Activated CD4-positive, alpha-beta T cell treated with anti-CD3 and anti-CD28 coated beads, Interleukin-2, Interleukin-4, amounts not matched to agents 100 ng/mL and 50 ng/mL, durations not matched to agents 16 hours and 8 hours (primary cell): Measurements from ENCODE around the gene DLGAP1.

ENCODE experiments used
- DNase-seq: peaks from one replicate; pipeline ENCODE4 v3.0.0-alpha.2; 2020; ENCODE audit warnings: low spot score

The DLGAP1 gene

DNA sequence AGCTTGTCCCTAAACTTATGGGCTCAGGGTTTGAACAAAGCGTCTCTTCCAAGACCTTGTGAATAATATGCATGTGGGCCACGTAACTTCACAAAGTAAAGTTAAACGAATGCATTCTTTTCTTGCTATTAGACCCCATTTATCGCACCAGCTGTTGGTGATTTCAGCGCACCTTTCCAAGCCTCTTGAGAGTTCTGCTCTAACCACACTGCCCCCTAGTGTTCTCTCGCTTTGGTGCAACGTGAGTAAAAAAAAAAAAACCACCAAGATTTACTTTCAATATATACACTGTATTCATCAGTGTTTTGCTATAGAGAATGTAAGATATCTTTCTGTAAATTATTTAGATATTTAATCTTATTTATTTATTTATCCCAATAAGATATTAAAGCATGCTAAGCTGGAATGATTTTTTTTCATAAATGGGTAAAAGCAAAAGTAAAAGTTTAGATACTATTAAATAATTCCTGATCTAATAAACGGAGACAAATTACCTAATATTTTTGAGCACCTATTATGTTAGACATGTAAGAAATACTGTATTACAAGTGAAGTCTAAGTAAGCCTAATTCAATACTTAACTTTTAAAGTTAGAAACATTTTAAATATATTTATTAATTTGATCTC lies 459.5 kb downstream of the DLGAP1 start:
- DNase-seq: peak; percentile 63

DNA sequence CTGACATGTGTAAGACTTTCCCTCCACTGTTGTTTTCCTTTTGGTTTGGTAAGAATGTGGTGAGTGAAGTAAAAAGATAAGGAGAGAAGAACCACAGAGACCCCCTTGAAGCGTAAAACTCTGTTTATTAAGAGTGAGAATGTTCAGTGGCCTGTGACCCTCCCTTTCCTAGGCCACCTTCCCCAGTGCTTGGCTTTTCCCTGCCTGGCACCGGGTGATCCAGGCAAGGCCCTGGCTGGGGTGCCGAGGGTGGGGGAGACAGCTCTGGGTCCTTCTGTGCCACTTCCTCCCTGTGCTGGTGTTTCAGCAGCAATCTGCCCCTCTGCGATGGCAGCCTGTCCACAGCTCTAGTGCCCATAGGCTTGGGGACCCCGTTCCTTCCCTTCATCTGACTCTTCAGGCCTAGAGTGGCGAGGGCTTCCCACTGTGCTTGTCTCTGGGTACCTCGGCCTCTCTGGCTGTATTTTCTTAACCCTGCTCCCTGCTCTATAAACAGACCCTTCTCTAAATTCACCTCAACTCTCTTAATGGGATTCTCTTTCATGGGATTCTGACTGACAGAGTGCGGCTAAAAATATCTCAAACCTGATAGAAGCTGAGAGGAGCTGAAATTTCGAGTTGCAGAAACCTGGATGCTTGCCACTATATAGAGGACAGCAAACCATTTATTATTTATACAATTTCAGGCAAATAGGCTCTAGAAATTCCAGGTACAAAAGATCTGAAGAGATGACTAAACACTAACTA lies 461.0 kb downstream of the DLGAP1 start:
- DNase-seq: no peak

DNA sequence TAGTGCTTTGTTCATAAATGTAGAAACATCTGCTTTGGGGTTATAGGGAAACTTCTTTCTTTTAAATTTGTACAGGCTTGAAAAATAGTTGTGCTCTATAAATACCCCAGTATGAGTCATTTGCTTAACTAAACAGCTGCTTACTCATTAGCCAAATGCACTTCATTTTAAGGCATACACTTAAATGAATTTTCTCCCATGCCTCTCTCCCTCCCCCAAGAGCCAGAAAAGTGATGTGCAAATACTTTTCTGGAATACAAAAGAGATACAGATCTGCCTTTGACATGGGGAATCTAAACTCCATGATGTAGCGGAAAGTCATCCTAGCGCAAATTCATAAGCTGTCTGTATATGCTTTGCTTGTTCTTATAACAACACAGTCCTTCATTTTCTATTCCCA lies 469.4 kb downstream of the DLGAP1 start:
- no peak for DNase-seq

DNA sequence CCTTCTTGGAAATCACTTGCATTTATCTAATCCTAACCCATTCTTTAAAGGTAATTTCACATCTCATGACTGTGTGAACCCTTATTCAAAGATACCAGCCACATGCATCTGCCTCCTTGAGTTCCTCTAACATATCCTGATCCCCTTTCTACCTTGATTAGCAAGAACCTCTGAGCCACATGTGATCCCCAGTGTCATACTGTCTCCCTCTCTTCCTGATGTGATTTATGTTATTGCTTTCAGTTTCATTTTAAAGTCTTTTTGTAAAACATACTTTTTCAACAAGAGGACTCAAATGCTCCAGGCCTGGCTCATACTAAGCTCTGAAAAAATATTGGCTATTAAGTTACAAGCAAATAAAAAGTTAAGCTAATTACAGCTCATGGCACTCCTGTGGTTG lies 470.1 kb downstream of the DLGAP1 start:
- DNase-seq: no peak

DNA sequence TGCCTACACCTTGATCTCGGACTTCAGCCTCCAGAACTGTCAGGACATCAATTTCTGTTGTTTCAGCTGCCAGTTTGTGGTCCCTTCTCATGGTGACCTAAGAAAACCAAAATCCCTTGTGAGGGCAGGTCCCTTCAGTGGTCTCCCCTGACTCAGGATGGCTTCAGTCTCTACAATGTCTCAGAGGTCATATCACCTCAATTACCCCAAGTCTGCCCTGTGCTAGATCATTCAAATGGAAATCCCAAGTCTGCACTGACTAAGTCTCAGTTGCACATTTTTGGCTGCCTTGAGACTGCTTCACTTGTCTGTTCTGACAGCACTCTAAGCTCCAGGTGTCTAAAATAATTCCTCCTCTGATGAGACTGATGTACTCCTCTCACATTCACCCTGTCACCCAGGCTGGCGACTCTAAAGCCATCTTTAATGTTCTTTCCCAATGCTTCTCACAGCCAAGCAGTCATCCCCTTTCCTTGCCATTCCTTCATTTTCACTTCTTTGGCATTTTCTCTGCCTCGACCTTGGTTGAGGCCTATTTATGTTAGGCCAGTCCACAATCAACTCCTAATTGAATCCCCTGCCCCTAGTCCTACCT lies 470.8 kb downstream of the DLGAP1 start:
- no peak for DNase-seq

DNA sequence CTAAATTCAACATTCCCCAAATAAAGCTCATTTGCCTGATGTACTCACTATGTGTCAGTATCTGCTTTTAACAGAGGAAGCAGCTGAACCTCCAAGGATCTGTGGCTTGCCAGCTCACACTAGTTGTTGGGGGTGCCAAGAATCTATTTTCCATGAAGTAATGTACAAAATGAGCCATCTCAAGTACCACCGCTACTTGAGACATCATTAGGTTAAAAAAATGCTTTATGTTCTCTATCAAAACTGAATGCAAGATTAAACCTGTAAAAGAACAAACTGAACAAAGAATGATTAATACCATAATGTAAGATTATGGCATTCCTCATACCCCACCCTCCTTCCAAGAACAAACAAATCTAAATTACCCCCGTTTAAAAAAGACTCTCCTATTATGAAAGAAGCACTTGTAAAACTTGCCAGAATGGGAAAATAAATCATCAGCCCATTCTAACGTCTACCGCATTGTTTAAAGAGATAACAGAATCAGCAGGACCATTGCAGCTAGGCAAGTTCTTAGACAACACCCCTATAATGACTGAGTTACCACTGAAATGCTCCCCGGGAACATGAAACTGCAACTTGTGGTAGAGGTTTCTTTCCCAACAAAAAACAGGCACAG lies 471.6 kb downstream of the DLGAP1 start:
- DNase-seq: no peak

DNA sequence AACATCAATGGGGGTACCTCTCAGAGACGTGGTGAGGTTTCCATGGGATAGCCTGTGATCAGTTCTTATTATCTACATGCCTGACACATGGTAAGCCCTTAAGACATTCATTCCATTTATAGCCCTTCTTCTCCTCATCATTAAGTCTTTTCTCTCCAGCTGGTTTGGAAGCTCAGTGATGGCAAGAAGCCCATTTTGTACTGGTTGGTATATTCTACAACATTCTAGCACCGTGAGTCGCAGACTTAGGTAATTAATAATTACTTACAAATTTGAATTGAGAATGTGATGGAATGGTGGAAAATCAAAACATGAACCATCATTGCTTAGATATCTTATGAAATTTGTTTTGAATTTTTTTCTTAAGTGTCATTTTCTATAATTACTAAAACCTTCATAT lies 472.6 kb downstream of the DLGAP1 start:
- DNase-seq: no peak

DNA sequence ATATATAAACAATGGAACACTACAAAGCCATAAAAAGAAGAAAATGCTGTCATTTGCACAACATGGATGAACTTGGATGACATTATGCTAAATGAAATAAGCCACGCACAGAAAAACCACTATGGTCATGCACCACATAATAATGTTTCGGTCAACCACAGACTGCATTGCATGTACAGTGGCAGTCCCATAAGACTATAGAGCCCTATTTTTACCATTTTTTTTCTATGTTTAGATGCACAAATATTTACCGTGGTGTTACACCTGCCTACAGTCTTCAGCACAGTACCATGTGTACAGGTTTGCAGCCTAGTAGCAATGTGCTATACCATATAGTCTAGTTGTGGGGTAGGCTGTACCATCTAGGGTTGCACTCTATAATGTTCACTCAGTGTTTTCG lies 476.1 kb downstream of the DLGAP1 start:
- DNase-seq: no peak

DNA sequence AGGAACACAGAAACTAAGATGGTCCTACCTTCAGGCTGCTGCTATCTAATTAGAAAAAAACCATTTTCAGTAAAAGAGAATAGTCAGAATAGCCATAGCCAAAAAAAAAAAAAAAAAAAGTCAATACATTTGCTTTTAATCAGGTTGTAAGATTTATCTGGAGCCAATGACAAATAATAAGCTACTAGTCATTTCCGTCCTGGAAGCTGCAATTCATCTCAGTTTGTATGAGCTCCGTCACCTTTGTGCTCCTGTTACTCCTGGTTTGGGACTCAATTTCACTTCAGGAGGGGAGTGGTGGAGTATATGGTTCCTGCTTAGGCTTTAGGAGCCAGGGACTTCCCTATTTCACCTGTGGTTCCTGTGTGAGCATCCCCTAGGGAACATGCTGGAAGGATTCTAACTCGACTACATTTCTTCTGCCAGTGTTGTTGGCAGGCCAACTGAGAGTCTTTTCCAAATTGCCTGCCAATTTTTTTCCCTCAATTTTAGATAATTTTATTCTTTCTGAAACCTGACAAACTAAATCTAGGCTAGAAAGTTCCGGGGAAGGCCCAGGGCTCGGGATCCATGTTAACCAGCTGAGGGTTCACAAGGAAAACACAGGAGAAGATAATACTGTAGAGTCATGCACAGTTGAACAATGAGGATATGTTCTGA lies 481.8 kb downstream of the DLGAP1 start:
- no peak for DNase-seq

DNA sequence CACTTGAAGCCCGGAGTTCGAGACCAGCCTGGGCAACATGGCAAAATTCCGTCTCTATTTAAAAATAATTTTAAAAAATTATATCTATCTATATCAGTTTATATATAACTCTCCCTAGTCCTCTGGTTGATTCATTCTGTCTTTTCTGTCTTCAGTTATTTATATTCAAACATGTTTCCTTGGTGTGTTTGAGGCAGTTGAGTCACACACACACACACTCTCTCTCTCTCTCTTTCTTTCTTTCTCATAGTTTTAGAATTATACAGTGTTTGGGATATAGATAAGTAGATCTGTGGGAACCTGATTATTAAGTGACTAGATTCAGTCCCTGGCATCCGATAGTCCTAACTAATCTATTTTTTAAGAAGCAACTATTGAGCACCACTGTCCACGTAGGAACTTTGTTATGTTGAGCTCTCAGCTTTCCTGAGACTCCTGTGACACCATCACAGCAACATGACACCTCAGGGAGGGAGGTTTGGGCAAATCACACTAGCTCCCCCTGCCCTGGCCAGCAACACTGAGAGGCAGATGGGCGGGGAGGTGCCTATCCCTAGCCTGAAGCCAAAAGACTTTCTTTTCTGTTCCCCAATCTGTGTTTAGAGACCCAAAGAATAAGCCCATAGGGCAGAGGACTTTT lies 482.7 kb downstream of the DLGAP1 start:
- DNase-seq: no peak

DNA sequence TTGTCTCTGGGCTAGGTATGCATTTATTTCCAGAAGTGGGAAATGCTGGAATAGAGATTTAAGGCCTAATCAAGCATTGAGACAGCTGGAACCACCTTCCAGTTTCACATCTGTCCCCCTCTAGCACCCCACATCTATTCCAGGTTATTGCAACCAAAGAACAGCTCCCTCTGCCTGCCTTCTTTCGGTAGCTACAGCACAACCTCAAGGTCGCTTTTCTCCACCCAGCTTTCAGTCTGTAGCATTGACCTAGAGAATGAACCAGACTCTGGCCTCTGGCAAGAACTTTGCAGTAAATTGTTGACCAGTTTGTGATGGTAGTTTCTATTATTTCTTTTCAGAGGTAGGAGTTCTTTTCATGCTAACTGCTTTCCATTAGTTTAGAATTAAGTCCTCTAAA lies 484.2 kb downstream of the DLGAP1 start:
- DNase-seq: no peak

DNA sequence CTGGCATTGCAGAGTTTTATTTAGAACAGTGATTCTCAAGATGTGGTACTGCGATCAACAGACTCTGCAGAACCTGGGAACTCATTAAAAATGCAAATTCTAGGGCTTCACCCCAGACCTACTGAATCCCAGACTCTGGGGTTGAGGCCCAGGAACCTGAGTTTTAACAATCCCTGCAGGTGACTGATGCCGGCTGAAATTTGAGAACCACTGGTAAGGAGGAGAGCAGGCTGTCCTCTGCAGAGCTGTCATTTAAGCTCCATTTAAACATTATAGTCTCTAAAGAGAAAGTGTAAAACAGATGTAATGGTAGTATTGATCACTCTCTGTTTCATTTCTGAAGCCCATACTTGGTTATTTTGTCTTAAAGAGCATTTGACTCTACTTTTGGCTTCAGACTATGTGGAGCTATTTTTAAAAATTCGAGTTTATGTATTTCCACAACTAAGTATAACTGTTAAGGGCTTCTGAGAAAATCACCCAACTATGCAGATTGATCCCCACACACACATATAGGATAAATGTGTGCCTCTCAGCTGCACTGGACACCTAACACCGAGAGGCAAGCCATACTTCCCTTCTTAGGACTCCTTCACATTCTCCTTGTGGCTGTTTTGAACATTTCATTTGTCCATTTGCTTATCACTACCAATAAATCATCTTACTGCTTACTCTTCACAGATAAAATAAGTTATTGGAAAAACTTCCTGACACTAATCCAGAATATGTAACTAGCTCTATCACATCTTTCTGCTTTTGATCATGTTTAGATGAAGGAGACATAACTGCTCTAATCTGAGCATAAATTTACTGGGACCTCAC lies 487.5 kb downstream of the DLGAP1 start:
- DNase-seq: no peak

DNA sequence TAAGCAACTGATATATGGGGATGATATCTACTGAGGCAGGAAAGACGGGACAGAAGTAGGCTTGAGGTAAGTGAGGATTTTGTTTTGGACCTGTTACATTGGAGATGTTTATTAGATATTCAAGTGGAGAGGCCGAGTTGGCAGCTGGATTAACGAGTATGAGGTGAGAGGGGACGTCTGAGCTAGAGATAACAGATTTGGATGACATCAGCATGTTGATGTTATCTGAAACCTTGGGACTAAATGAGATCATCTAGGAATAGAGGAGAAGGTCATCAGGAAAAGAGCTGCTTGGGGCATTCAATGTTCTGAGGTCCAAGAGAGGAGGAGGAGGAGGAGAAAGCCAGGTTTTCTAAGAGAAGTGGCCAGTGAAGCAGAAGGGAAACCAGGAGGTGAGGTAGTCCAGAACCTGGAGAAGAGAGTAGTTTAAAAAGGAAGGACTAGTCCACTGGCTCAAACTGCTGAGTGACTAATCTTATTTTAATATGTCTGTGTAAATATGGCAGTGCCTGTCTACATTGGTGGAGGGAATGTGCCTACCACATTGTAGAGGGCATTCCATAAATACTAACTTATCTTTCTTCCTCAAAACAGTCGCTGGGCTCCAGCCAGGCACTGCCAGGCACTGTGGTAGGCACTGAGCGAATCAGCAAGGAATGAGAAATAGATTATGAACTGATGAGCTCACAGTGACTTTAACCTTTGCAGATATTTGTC lies 488.3 kb downstream of the DLGAP1 start:
- no peak for DNase-seq

DNA sequence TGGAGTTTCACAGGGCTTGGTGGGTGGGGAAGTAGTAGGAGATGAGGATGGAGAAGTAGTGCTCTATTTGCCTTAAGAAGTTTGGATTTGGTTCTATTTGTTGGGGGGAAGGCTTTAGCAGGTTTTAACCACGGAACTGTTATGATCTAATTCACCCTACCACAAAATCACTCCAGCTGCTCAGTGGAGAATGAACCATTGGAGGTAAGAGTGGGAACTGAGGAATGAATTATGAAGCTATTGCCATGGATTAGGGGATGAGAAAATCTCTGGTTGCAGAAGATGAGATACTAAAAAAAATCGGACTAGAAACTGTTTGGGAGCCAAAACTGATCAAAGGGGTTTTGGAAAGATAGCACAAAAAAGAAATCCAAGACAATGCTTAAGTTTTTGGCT lies 488.9 kb downstream of the DLGAP1 start:
- no peak for DNase-seq

DNA sequence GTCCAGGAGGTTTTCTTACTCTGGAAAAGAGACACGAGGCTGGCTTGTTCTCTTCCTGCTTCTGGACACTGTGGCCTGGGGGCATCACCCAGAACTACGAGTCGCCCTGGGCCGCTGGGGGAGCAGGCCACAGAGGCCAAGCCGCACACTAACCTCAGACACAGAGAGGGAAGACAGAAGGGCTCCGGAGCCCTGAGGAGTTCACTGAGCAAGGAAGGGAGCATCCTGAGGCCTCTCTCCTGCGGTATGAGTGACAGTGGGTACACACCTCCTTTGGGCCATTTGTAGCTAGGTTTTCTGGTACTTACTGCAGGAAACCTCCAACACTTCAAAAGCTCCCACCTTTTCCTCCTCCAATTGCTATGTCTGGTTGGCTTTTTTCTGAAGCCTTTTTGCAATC lies 494.1 kb downstream of the DLGAP1 start:
- DNase-seq: no peak

DNA sequence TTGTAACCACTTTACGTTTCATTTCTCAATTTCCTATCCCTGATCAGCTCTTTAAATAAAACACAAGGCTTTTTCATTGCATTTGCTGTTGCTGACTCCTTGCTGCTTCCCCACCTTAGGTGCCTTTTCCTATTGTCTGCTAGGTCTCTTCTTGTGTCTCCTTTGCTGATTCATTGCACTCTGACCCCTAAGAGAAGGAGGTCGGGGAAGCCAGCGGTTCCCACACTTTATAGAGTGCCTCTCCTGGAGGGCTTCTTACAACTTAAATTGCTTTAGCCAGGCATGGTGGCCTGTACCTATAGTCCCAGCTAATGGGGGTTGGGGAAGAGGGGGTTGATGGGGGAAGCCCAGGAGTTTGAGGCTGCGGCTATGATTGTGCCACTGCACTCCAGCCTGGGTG lies 495.0 kb downstream of the DLGAP1 start:
- no peak for DNase-seq

DNA sequence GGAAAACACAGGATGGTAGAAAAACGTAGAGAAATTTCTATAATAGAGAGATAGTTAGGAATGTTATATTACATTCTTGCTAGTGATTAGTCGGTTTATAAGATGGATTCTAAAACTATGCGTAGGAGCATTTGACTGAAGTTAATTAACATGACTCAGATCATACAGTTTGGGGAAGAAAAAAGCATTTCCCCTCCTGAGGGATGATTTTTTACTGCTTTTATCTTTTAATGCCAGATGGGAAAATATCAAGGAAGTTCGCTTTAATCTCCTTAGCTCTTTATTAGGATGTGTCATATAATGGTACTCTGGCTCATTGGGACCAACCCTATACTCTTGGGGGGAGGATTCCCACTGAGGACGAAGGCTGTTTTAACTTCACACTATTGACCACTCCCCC lies 503.1 kb downstream of the DLGAP1 start:
- no peak for DNase-seq

DNA sequence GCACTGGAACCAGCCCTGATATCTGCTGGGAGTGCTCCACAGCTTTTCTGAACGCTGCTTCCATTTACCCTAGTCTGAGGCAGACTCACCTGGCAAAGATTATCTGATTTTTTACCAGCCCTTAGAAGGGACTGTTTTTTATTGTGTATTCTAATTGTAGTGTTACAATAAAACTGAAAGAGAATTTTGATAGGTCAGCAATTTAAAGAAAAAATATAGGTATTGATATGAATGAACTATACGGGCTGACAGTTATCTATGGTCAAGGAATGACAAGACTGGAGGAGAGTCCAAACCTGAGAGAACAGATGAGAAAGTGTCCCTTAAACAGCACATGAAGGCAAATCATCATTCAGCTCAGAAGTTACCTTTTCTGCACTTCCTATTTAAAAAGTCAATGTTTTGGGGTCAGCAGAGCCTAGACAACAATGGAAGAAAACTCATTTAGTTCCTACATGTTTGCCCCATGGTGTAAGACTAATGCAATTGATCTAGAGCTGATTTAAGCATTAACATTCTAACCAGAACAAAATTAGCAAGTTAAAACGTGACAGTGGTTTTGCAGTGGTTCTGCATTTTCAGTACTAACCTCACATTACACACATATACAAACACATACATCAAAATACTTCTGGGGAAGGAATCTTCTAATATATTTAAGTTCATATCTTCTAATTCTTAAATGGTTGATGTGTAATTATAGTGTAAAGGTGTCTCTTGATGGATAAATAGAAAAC lies 504.3 kb downstream of the DLGAP1 start:
- DNase-seq: no peak

DNA sequence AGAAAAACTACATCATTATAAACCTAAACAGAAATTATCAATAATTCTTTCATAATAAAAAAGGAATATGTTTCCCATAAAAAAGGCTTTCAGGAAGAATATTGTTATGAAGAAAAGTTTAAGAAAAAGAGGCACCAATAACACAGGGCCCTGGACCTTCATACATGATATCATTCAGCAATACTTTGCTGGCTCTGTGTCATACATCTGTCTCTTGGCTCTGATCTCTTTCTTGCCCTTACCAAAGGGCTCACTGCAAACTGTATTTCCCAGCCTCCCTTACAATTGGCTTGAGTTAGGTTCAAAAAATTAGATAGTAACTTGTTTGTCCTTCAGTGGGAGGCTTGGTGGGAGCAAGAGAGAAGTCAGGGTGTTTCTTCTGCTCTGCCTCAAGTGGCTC lies 506.1 kb downstream of the DLGAP1 start:
- no peak for DNase-seq

DNA sequence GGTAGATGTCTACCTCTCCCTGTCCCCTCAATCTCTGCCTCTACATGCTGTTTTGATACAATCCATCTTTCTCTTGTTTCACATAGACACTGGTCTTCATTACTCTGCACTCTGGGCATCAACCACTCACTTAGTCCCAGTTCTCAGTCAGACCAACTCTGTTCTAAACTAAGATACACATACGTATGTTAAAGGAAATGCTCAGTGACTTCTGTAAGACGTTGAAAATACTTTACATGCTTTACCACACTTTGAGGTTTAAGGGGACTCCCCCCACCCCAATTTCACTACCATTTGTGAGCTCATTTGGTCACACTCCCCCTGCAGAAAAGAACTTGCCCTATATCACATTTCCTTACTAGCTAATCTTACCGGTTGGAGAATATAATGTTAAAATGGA lies 507.7 kb downstream of the DLGAP1 start:
- no peak for DNase-seq
